Activated CD4-positive, alpha-beta T cell treated with anti-CD3 and anti-CD28 coated beads for 36 hours (primary cell): Measurements from ENCODE around the gene TMEM225. TPM values are rescaled to one million over a fixed set of nuclear protein-coding genes. Genes with fewer than 3 reads are reported as not detected.

Experiments
- ATAC-seq: fragments of 200-7000 bp; cut with Tn5 transposase; one replicate; pipeline ENCODE4 v1.10.0; 2021; ENCODE audit warnings: mild to moderate bottlenecking, moderate library complexity
- CTCF ChIA-PET: fragments of 350-600 bp; sonication (Branson Sonifier 250); formaldehyde crosslinking; loops from one replicate; lab custom pipeline; 2021; ENCODE audit warnings: antibody characterized with exemption; lab: Charles Lee
- POLR2A ChIA-PET: fragments of 350-600 bp; sonication (Branson Sonifier 250); formaldehyde crosslinking; loops from one replicate; lab custom pipeline; 2021; ENCODE audit warnings: antibody characterized with exemption, inconsistent platforms; lab: Charles Lee
- DNase-seq: peaks from one replicate; pipeline ENCODE4 v3.0.0-alpha.2; 2020
- H3K27ac Mint-ChIP-seq: one replicate; pipeline ENCODE4 v1.8.0; 2021; ENCODE audit warnings: mixed read lengths
- H3K27me3 Mint-ChIP-seq: one replicate; pipeline ENCODE4 v1.8.0; 2021; ENCODE audit warnings: mixed read lengths
- H3K36me3 Mint-ChIP-seq: one replicate; pipeline ENCODE4 v1.8.0; 2021; ENCODE audit warnings: low read depth, mixed read lengths
- H3K4me1 Mint-ChIP-seq: one replicate; pipeline ENCODE4 v1.8.0; 2021; ENCODE audit warnings: mixed read lengths
- H3K4me3 Mint-ChIP-seq: one replicate; pipeline ENCODE4 v1.8.0; 2021; ENCODE audit warnings: mild to moderate bottlenecking, moderate library complexity, mixed read lengths
- H3K9me3 Mint-ChIP-seq: one replicate; pipeline ENCODE4 v1.8.0; 2021; ENCODE audit warnings: low read depth, mixed read lengths
- intact Hi-C, 2 experiments: fragments of 100-400 bp; cut with DNase I in 1 of 2; cut with micrococcal nuclease in 1 of 2; formaldehyde crosslinking; loops; one replicate each; pipeline versions ENCODE4 v1.14.2 to v1.15.1; 2022 to 2024; cut with DNase I, micrococcal nuclease
- total RNA-seq, 2 experiments: library from RNA; stranded (reverse); gene quantifications; one replicate each; pipeline ENCODE4 v1.2.3, GENCODE V29; 2021

Gene TMEM225
- total RNA-seq, 2 experiments from 2014 or later = not detected

DNA sequence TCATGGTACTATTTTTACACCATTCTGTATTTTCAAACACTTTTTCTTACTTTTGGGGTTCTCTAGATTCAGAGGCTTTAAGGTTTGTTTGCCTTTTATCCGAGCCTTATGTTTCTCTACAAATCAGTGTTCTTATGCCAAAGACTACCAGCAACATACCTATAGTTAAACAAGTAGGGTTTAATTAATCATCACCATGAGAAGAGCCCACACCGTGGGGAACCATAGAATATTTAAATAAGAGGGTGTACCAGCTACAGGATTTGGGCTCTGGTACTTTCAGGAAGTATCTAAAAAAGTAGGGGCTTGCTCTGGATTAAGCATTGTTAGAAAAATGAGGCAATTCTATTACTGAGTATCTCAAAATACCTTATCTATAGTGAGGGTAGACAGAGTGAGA, 25.7 kb downstream of the TMEM225 start:
- CTCF ChIA-PET = interaction anchor here (0.6 to 0.8 kb wide), 2 partner anchors 74 to 777 kb away, joined by 3 read pairs; no protein-coding TSS in a partner anchor
- no peaks in the 10 kb centered on the region for H3K36me3 Mint-ChIP-seq
- intact Hi-C loops = no loop called here

DNA sequence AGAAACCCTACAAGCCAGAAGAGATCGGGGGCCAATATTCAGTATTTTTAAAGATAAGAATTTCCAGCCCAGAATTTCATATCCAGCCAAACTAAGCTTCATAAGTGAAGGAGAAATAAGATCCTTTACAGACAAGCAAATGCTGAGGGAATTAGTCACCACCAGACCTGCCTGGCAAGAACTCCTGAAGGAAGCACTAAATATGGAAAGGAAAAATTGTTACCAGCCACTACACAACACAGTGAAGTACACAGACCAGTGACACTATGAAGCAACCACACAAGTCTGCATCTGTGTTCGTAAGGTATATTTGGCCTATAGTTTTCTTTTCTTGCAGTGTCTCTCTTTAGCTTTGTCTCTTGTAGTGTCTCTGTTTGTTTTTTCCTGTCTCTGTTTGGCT, 29.0 kb downstream of the TMEM225 start:
- Mint-ChIP-seq H3K27ac (no peak overlapping the region), H3K36me3 (no peaks in the 10 kb centered on the region), H3K4me1 (no peaks in the 10 kb centered on the region), H3K4me3 (no peak overlapping the region), H3K27me3 (peaks cover 8% of the 10 kb centered on the region), H3K9me3 (peaks cover 2% of the 10 kb centered on the region)
- intact Hi-C loops = no loop called here
- ChIA-PET CTCF (interaction anchor here (0.6 kb wide), 1 partner anchor 216 kb away, joined by 3 read pairs; no protein-coding TSS in a partner anchor), POLR2A (interaction anchor here (0.6 kb wide), 1 partner anchor 101 kb away, joined by 4 read pairs; no protein-coding TSS in a partner anchor)
- DNase-seq (no peak), ATAC-seq (no peak)

More for the DNA sequence above, 25.7 kb downstream of the TMEM225 start:
- POLR2A ChIA-PET = no interaction called here
- peaks cover 2% of the 10 kb centered on the region for H3K9me3 Mint-ChIP-seq
- H3K4me3 Mint-ChIP-seq = no peak overlapping the region
- peaks cover 3% of the 10 kb centered on the region for H3K27me3 Mint-ChIP-seq
- H3K4me1 Mint-ChIP-seq = no peaks in the 10 kb centered on the region
- DNase-seq (no peak), ATAC-seq (no peak)
- no peak overlapping the region for H3K27ac Mint-ChIP-seq

DNA sequence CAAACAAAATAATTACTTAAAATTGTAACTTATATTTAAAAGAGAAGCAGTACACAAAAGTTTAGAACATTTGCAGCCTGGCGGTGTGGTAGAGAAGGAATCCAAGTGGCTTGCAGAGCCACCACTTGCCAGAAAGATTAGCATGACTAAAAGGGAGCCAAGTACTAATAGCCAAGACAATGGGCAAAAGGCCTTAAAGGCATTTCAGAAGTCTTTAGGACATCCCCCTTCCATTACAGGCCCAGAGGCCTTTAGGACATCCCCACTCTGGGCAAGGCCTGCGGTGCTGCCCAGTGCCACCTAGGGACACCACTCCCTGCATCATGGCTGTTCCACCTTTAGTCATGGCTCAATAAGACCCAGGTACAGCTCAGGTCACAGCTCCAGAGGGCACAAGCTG, 32.4 kb downstream of the TMEM225 start:
- Mint-ChIP-seq H3K27ac (no peak overlapping the region), H3K36me3 (no peaks in the 10 kb centered on the region), H3K27me3 (peaks cover 11% of the 10 kb centered on the region), H3K4me3 (no peak overlapping the region), H3K4me1 (no peaks in the 10 kb centered on the region), H3K9me3 (peaks cover 2% of the 10 kb centered on the region)
- ChIA-PET CTCF (no interaction called here), POLR2A (no interaction called here)
- intact Hi-C loops = no loop called here
- ATAC-seq = no peak
- no peak for DNase-seq

DNA sequence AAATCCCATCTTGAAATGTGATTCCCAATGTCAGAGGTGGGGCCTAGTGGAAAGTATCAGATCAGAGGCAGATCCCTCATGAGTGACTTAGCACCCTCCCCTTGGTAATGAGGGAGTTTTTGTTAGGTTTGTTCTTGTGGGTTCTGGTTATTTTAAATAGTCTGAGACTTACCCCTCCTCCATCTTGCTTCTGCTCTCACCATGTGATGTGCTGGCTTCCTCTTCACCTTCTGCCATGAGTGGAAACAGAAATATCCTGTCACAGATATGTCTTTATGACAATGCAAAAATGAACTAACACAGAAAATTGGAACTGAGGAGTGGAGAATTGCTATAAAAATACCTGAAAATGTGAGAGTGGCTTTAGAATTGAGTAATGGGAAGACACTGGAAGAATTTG, 33.1 kb downstream of the TMEM225 start:
- intact Hi-C loops = no loop called here
- peaks cover 11% of the 10 kb centered on the region for H3K27me3 Mint-ChIP-seq
- DNase-seq (no peak), ATAC-seq (no peak)
- H3K36me3 Mint-ChIP-seq = no peaks in the 10 kb centered on the region
- H3K4me1 Mint-ChIP-seq = no peaks in the 10 kb centered on the region
- POLR2A ChIA-PET = no interaction called here
- peaks cover 2% of the 10 kb centered on the region for H3K9me3 Mint-ChIP-seq
- H3K27ac Mint-ChIP-seq = no peak overlapping the region
- CTCF ChIA-PET = interaction anchor here (0.6 kb wide), 1 partner anchor 892 kb away, joined by 3 read pairs; no protein-coding TSS in a partner anchor
- H3K4me3 Mint-ChIP-seq = no peak overlapping the region

DNA sequence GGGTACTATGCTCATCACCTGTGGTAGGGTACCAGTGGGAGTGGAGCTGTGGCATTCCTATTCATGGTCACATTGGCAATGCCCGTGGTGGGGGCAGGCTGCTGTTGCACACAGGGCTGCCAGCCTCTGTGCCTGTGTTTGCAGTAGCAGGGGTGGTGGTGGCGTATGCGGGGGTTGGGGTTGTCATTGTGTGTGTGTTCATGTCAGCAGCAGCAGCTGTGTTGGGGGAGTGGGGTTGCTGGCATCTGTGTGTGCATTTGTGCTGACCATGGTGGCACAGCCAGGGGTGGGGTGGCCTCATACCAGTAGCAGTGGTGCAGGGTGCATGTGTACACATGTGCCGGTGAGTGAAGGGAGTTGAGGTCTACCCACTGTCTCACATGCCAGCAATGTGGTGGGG, 34.4 kb downstream of the TMEM225 start:
- DNase-seq (no peak), ATAC-seq (no peak)
- Mint-ChIP-seq H3K27me3 (peaks cover 11% of the 10 kb centered on the region), H3K4me1 (no peaks in the 10 kb centered on the region), H3K27ac (no peak overlapping the region), H3K4me3 (no peak overlapping the region), H3K9me3 (no peaks in the 10 kb centered on the region), H3K36me3 (no peaks in the 10 kb centered on the region)
- intact Hi-C loops = no loop called here
- POLR2A ChIA-PET = no interaction called here
- CTCF ChIA-PET = no interaction called here

DNA sequence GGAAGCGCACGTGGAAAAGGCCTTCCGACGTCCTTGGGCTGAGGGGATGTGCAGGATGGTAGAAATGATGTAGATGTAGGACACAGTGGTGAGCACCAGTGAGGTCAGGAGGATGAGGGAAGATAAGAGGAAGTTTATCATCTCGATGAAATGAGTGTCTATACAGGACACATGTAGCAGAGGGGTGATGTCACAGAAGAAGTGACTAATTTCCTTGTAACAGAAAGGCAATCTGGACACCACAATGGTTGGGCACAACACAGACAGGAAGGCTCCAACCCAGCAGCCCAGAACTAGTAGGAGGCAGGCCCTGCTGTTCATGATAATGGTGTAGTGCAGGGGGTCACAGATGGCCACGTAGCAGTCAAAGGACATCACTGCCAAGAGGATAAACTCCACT, 44.3 kb downstream of the TMEM225 start:
- ChIA-PET CTCF (interaction anchor here (0.8 kb wide), 1 partner anchor 233 kb away, joined by 4 read pairs; no protein-coding TSS in a partner anchor), POLR2A (no interaction called here)
- peak; percentile 14 for DNase-seq
- intact Hi-C loops = no loop called here
- no peaks in the 10 kb centered on the region for H3K9me3 Mint-ChIP-seq
- peak; percentile 51 for ATAC-seq
- no peak overlapping the region for H3K27ac Mint-ChIP-seq
- H3K36me3 Mint-ChIP-seq = no peaks in the 10 kb centered on the region
- H3K27me3 Mint-ChIP-seq = peaks cover 17% of the 10 kb centered on the region
- H3K4me1 Mint-ChIP-seq = no peaks in the 10 kb centered on the region
- no peak overlapping the region for H3K4me3 Mint-ChIP-seq

DNA sequence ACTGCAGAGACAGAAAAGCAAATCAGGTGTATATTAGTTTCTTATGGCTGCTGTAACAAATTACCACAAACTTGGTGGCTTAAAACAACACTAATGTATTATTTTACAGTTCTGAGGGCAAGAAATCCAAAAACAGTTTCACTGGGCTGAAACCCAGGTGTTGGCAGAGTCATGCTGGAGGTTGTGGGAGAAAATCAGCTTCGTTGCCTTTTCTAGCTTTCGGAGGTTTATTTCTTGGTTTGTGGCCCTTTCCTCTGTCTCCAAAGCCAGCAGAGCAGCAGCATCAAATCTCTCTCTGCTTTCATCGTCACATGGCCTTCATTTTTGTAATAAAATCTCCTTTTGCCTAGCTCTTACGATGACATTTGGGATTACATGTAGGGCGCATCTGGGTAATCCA, 46.3 kb downstream of the TMEM225 start:
- Mint-ChIP-seq H3K27ac (no peak overlapping the region), H3K36me3 (no peaks in the 10 kb centered on the region), H3K4me3 (no peak overlapping the region), H3K9me3 (no peaks in the 10 kb centered on the region), H3K27me3 (peaks cover 12% of the 10 kb centered on the region), H3K4me1 (no peaks in the 10 kb centered on the region)
- ATAC-seq (no peak), DNase-seq (no peak)
- intact Hi-C loops = no loop called here
- ChIA-PET POLR2A (no interaction called here), CTCF (no interaction called here)

DNA sequence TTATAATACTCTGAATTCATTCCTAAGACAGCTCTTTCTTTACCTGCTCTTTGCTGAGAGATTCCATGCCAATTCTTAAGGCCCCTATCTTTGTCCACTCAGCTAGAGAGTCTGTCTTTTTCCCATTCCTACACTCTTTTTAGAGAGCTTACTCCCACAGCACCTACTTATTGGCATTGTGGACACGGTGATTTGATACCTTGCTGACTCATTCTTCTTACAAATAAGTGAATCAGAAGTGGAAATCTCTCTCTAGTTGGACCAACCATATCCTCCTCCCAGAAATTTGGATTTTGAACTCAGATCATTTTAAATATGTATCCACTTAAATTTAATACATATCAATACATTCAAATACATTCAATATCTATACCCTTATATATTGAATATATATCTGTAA, 46.8 kb downstream of the TMEM225 start:
- no peaks in the 10 kb centered on the region for H3K4me1 Mint-ChIP-seq
- no peak overlapping the region for H3K27ac Mint-ChIP-seq
- DNase-seq (no peak), ATAC-seq (no peak)
- POLR2A ChIA-PET = no interaction called here
- H3K9me3 Mint-ChIP-seq = no peaks in the 10 kb centered on the region
- CTCF ChIA-PET = no interaction called here
- H3K4me3 Mint-ChIP-seq = no peak overlapping the region
- H3K27me3 Mint-ChIP-seq = peaks cover 10% of the 10 kb centered on the region
- intact Hi-C loops = no loop called here
- no peaks in the 10 kb centered on the region for H3K36me3 Mint-ChIP-seq

DNA sequence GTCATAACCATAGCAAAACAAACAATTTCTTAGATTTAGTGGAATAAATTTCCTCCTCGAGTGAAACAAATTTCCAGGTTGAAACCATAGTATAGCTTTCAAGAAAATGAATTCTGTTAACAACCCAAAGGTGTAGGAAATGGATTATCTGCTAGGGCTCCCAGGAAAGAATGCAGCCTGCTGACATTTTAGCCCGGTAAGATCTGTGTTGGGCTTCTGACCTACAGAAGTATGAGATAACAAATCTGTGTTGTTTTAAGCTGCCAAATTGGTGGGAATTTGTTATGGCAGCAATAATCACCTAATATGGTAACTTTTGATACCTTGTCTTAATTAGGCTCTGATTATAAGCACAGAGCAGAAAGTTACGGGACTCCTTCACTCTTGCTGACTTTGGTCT, 47.3 kb downstream of the TMEM225 start:
- intact Hi-C loops = no loop called here
- Mint-ChIP-seq H3K9me3 (no peaks in the 10 kb centered on the region), H3K4me3 (no peak overlapping the region), H3K36me3 (no peaks in the 10 kb centered on the region), H3K27me3 (peaks cover 10% of the 10 kb centered on the region), H3K27ac (no peak overlapping the region), H3K4me1 (no peaks in the 10 kb centered on the region)
- POLR2A ChIA-PET = no interaction called here
- CTCF ChIA-PET = no interaction called here
- no peak for DNase-seq
- ATAC-seq = no peak

DNA sequence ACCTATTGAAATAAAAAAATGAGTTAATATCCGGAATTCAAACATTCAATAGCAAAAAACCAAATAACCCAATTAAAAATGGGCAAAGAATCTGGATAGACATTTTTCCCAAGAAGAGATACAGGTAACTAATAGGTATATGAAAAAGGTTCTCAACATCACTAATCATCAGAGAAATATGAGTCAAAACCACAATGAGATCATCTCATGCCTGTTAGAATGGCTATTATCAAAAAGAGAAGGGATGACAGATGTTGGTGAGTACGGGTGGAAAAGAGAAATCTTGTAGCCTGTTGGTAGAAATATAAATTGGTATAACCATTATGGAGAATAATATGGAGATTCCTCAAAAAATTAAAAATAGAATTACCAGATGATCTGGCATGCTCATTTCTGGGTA, 52.4 kb downstream of the TMEM225 start:
- ChIA-PET CTCF (interaction anchor here (0.7 kb wide), 1 partner anchor 1307 kb away, joined by 3 read pairs; no protein-coding TSS in a partner anchor), POLR2A (no interaction called here)
- ATAC-seq (no peak), DNase-seq (no peak)
- H3K4me3 Mint-ChIP-seq = no peak overlapping the region
- no peaks in the 10 kb centered on the region for H3K9me3 Mint-ChIP-seq
- H3K27ac Mint-ChIP-seq = no peak overlapping the region
- peaks cover 16% of the 10 kb centered on the region for H3K27me3 Mint-ChIP-seq
- no peaks in the 10 kb centered on the region for H3K36me3 Mint-ChIP-seq
- intact Hi-C loops = no loop called here
- no peaks in the 10 kb centered on the region for H3K4me1 Mint-ChIP-seq
